ENCODE data around the gene TCF25.

GRCh38 chr16:89904606-89905510, 31.5 kb downstream of the TCF25 start:
- TF ChIP-seq POLR2A (IDR thresholded peaks at IDR 0.05; ENCODE audit: low read depth, low read length) (peak; percentile 16; the same call in 1 of the 2 replicates), TAF1 (IDR thresholded peaks at IDR 0.05; ENCODE audit: borderline replicate concordance, low read depth, low read length) (no peak)
